Measurements from ENCODE around the gene LAMTOR4. TPM values are rescaled to one million over a fixed set of nuclear protein-coding genes. Genes with fewer than 3 reads are reported as not detected.

The LAMTOR4 gene
- total RNA-seq, 1 experiment from 2014 or later = 229 TPM

- DNase-seq (ENCODE audit: low spot score) = no peak
These were observed 5.2 kb downstream of the LAMTOR4 start for GRCh38 chr7:100153708-100154535.

DNA sequence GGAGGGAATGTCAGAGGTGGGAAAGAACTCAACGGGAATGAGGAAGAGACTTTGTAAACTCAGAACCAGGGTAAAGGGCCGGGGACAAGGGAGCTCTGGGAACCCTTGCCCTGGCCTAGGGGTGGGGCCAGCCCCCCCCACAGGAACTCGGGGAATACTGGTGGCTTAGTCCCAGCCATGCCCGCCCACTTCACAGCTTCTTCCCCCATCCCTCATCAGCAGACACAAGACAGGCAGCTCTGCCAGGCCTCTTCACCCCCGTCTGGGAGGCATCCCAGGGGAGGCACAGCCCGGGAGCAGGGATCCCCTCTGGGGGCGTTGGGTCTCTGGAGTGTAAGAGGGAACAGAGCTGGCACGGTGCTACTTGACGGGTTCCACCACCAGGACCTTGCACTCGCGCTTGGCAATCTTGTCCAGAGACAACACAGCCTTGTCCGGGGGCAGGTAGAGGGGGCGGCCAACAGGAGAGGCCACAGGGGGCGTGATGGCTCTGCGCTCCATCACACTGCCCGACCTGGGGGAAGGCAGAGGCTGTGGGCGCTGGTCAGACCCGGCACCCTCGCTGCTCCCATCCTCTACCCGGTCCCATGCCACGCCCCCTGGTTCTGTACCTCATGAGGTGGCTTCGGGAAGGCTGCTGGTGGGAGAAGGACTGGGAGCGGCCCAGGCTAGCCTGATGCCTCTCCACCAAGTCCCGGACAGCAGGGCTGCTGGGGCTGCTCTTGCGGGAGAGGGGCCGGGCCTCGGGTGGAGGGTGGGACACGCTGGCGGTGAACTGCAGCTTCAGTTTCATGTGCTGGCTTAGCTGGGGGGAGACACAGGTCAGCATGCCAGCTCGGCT lies 6.2 kb downstream of the LAMTOR4 start:
- DNase-seq (ENCODE audit: low spot score) = no peak

- DNase-seq (ENCODE audit: low spot score) = no peak
These were observed 7.0 kb downstream of the LAMTOR4 start for GRCh38 chr7:100155553-100156317.

DNA sequence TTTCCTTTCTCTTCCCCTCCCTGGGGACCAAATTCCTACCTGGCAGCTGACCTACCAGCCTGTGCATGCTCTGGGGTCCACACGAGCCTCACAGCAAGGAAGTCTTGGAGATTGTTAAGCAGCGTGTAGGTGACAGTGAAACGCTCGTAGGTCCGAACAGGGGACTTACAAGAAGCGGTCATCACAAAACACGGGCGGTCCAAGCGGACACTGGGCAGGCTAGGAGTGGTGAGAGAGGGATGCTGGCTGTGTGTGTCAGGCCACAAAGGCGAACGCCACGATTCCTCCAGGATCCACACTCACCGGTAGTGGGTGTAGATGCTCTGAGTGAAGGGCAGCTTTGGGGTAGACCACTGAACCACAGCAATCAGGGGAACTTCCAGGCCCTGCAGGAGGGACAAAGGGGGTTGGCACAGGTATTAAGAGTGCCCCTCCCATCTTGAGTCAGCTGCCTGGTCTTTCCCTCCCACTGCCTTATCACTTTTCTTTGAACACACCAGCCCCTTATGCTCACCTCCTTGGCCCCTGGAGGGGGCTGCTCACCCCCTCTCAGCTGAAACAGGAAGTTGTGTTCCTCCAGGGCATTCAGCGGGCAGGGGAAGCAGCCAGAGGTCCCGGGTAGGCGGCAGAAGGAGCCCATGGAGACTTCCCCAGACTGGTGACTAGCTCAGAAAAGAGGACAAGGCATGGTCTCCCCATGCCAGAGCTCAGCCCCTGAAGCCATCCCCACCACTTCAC lies 7.8 kb downstream of the LAMTOR4 start:
- no peak for DNase-seq (ENCODE audit: low spot score)

GRCh38 chr7:100157069-100157333 lies 8.3 kb downstream of the LAMTOR4 start:
- DNase-seq (ENCODE audit: low spot score) = no peak

GRCh38 chr7:100157334-100158228 lies 8.9 kb downstream of the LAMTOR4 start:
- DNase-seq (ENCODE audit: low spot score) = peak; percentile 29

GRCh38 chr7:100158229-100159098 lies 9.7 kb downstream of the LAMTOR4 start, which contains the start of gene TRAPPC14:
TRAPPC14 (minus strand) TSS chr7:100158723; CDS start chr7:100158499, 224 bp downstream.
- DNase-seq (ENCODE audit: low spot score) = peak; percentile 81

- DNase-seq (ENCODE audit: low spot score) = no peak
These were observed 10.4 kb downstream of the LAMTOR4 start for GRCh38 chr7:100159099-100159623.

- no peak for DNase-seq (ENCODE audit: low spot score)
These were observed 11.3 kb downstream of the LAMTOR4 start for GRCh38 chr7:100160067-100160466.

- no peak for DNase-seq (ENCODE audit: low spot score)
These were observed 14.4 kb downstream of the LAMTOR4 start for GRCh38 chr7:100163006-100163531.

DNA sequence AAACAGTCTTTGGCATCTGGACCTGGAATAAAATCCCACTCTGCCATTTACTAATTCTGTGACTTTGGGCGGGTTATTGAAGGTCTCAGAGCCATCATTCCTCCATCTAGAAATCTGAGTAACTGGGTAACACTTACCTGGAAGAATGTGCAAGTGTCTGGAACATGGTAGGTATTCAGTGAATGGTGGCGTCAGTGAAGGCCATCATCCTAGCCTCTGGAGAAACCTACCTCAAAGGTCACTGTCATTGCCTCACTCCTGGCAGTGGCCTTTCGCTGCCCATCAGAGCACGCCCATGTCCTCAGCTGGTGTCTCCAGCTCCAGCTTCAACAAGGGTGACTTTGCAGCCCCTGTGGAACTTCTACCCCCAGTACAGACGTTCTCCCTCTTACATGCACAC lies 15.2 kb downstream of the LAMTOR4 start:
- no peak for DNase-seq (ENCODE audit: low spot score)

DNA sequence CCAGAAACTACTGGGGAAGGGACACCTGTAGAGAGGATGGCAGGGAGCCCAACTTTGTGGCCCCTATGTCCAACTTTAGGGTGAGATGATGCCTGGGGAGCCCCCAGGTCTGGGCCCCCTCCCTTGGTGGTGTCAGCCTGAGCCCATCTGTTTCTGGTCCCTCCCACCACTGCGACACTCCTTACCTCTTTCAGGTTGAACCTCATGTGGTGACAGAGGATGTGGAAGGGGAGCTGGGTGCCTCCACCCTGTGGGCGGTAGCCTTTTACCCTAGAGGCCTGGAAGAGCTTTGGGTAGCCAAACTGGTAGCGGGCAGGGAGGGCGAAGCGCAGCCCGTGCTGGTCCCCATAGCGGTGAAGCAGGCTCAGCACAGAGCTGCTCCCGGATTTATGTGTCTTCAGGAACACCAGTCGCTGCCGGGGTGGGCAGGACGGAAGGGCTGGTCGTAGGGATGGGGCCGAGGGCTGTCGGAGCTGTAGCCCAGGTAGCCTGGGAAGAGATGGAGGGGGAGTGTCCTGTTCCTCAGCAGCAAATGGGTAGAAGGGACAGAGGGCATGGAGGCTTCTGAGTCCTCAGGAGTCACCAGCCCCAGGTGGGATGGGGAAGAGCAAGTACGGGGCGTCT lies 17.7 kb downstream of the LAMTOR4 start:
- DNase-seq (ENCODE audit: low spot score) = no peak

- no peak for DNase-seq (ENCODE audit: low spot score)
These were observed 18.5 kb downstream of the LAMTOR4 start for GRCh38 chr7:100166970-100167911.

DNA sequence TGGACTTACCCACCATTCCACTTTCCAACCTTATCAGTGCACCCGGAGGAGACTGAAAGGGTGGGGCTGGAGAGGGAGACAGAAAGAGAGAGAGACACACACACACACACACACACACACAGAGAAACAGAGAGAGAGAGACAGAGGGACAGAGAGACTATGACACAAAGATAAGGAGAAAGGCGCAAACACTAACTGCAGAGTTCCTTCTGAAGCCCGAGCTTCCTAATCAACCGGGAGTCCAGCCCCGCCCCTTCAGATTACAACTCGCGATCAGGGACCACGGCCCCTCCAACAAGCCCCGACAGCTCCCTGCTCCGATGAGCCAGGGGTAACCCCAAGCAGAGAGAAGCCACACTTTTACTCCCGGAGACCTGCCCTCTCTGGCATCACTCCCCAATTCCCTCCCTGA lies 19.2 kb downstream of the LAMTOR4 start:
- DNase-seq (ENCODE audit: low spot score) = no peak

GRCh38 chr7:100169147-100169850 lies 20.6 kb downstream of the LAMTOR4 start:
- DNase-seq (ENCODE audit: low spot score) = no peak

DNA sequence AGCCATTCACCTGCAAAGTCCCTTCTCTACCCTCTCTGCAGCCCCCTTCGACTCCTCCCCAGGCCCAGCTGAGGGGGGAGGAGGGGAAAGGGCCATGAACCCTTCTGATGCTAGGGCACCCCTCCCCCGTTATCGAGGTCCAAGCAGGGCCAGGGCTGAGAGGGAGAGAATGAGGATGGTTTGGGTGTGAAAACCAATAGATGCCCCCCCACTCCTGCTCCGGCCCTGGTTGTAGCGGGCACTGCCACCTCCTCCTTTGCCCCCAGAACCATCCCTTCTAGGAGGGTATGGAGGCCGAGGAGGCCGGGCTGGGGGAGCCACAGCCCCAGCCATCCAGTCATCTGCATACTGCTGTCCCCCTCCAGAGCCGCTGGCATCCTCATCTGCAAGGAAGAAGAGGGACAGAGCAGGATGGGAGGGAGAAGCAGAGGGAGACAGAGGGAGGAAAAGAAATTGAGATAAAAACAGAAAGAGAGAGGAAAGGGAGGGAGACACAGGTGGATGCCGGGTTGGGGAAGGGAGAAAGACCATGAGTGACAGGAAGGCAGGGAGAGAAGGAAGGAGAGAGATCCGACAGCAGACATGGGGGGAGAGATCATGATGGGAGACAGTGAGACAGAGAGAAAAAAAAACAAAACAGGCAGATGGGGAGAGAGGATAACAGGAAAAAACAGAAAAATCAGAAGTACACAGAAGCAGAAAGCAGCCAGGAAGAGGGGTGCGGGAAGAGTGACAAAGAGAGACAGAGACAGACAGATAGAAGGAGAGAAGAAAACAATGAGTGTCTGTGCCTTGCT lies 21.6 kb downstream of the LAMTOR4 start:
- DNase-seq (ENCODE audit: low spot score) = no peak

Data from H4 (cell line).